Osteocyte (in vitro differentiated cells): ENCODE results near the gene RXFP3. TPM values are rescaled to one million over a fixed set of nuclear protein-coding genes. Genes with fewer than 3 reads are reported as not detected.
A peak's percentile ranks its signal among the peaks of the same experiment; 100 is the strongest.

Experiments used
- DNase-seq: peaks from one replicate; pipeline ENCODE4 v3.0.0; 2021; ENCODE audit warnings: mixed read lengths; ENCODE audit not compliant: unreplicated experiment; ENCODE audit errors: extremely low spot score
- H3K27ac Mint-ChIP-seq: one replicate; pipeline ENCODE4 v1.8.0; 2021; ENCODE audit warnings: mild to moderate bottlenecking, mixed read lengths; ENCODE audit not compliant: unreplicated experiment
- H3K27me3 Mint-ChIP-seq: one replicate; pipeline ENCODE4 v1.8.0; 2021; ENCODE audit warnings: mixed read lengths; ENCODE audit not compliant: unreplicated experiment
- H3K36me3 Mint-ChIP-seq: one replicate; pipeline ENCODE4 v1.8.0; 2021; ENCODE audit warnings: mixed read lengths; ENCODE audit not compliant: unreplicated experiment
- H3K4me1 Mint-ChIP-seq: one replicate; pipeline ENCODE4 v1.8.0; 2021; ENCODE audit warnings: mixed read lengths; ENCODE audit not compliant: unreplicated experiment
- H3K4me3 Mint-ChIP-seq: one replicate; pipeline ENCODE4 v1.8.0; 2021; ENCODE audit warnings: mild to moderate bottlenecking, moderate library complexity, mixed read lengths; ENCODE audit not compliant: unreplicated experiment
- H3K9me3 Mint-ChIP-seq: one replicate; pipeline ENCODE4 v1.8.0; 2021; ENCODE audit warnings: mixed read lengths; ENCODE audit not compliant: unreplicated experiment
- CTCF ChIP-seq: fragments of 200-600 bp; sonication (generic); IDR thresholded peaks from 2 replicates; pipeline ENCODE4 v1.5.0; 2021; ENCODE audit warnings: antibody characterized with exemption, mild to moderate bottlenecking, moderate library complexity
- total RNA-seq: library from RNA; stranded (reverse); gene quantifications from 2 replicates; pipeline ENCODE4 v1.2.1, GENCODE V29; 2021

The RXFP3 gene
- total RNA-seq, 1 donor from 2014 or later: not detected

- H3K27me3 Mint-ChIP-seq: peaks cover 11% of the 10 kb centered on the region
- H3K4me3 Mint-ChIP-seq: no peak overlapping the region
- no peaks in the 10 kb centered on the region for H3K9me3 Mint-ChIP-seq
- DNase-seq: no peak
- no peaks in the 10 kb centered on the region for H3K36me3 Mint-ChIP-seq
- peak; percentile 86 for TF ChIP-seq CTCF
- H3K27ac Mint-ChIP-seq: no peak overlapping the region
- H3K4me1 Mint-ChIP-seq: peaks cover 2% of the 10 kb centered on the region
Measured at GRCh38 chr5:33969572-33970452, 33.6 kb downstream of the RXFP3 start.

GRCh38 chr5:33973271-33973670 lies 37.1 kb downstream of the RXFP3 start:
- Mint-ChIP-seq H3K36me3 (no peaks in the 10 kb centered on the region), H3K27me3 (peaks cover 11% of the 10 kb centered on the region), H3K4me3 (no peak overlapping the region), H3K27ac (no peak overlapping the region), H3K9me3 (no peaks in the 10 kb centered on the region), H3K4me1 (peaks cover 4% of the 10 kb centered on the region)
- no peak for DNase-seq
- no peak for TF ChIP-seq CTCF

GRCh38 chr5:33975852-33976251 lies 39.7 kb downstream of the RXFP3 start:
- peaks cover 11% of the 10 kb centered on the region for H3K27me3 Mint-ChIP-seq
- no peak overlapping the region for H3K27ac Mint-ChIP-seq
- H3K36me3 Mint-ChIP-seq: no peaks in the 10 kb centered on the region
- peaks cover 2% of the 10 kb centered on the region for H3K4me1 Mint-ChIP-seq
- DNase-seq: no peak
- H3K4me3 Mint-ChIP-seq: no peak overlapping the region
- no peak for TF ChIP-seq CTCF
- H3K9me3 Mint-ChIP-seq: no peaks in the 10 kb centered on the region

GRCh38 chr5:33976307-33976706 lies 40.1 kb downstream of the RXFP3 start:
- no peak overlapping the region for H3K4me3 Mint-ChIP-seq
- no peak overlapping the region for H3K27ac Mint-ChIP-seq
- H3K9me3 Mint-ChIP-seq: no peaks in the 10 kb centered on the region
- H3K4me1 Mint-ChIP-seq: peaks cover 3% of the 10 kb centered on the region
- H3K27me3 Mint-ChIP-seq: peaks cover 11% of the 10 kb centered on the region
- DNase-seq: no peak
- no peak for TF ChIP-seq CTCF
- H3K36me3 Mint-ChIP-seq: no peaks in the 10 kb centered on the region

GRCh38 chr5:33978306-33978705 lies 42.1 kb downstream of the RXFP3 start:
- Mint-ChIP-seq H3K4me3 (no peak overlapping the region), H3K27me3 (peaks cover 3% of the 10 kb centered on the region), H3K36me3 (no peaks in the 10 kb centered on the region), H3K27ac (no peak overlapping the region), H3K4me1 (peaks cover 10% of the 10 kb centered on the region), H3K9me3 (no peaks in the 10 kb centered on the region)
- no peak for TF ChIP-seq CTCF
- no peak for DNase-seq
